Stimulated activated CD4-positive, alpha-beta T cell treated with anti-CD3 and anti-CD28 coated beads, Interleukin-1b, Interleukin-23, amount 100 ng/mL, for 24 hours (primary cell): Measurements from ENCODE around the gene ARIH2.

Source experiments
- DNase-seq, 4 experiments: peaks; one replicate each; pipeline ENCODE4 v3.0.0-alpha.2; 2020; ENCODE audit warnings: low read depth in 4 of 4, low spot score in 1 of 4

ARIH2 gene

DNA sequence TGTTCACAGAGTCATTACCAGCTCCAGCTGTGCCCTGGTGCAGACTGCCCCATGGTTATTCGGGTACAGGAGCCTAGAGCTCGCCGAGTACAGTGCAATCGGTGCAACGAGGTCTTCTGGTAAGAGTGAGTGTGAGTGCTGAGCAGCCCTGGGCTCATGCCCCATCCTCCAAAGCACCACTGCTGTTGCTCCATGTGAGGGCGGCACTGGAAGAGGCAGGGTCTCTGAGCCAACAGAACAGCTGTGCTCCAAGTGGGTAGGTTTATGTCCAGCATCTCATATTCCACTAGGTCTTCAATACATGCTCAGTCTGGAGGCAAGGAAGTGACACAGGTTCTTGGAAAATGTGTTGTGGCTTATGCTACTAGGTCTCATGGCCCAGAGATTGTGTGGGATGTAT, 51.9 kb downstream of the ARIH2 start:
- DNase-seq, result no peak

DNA sequence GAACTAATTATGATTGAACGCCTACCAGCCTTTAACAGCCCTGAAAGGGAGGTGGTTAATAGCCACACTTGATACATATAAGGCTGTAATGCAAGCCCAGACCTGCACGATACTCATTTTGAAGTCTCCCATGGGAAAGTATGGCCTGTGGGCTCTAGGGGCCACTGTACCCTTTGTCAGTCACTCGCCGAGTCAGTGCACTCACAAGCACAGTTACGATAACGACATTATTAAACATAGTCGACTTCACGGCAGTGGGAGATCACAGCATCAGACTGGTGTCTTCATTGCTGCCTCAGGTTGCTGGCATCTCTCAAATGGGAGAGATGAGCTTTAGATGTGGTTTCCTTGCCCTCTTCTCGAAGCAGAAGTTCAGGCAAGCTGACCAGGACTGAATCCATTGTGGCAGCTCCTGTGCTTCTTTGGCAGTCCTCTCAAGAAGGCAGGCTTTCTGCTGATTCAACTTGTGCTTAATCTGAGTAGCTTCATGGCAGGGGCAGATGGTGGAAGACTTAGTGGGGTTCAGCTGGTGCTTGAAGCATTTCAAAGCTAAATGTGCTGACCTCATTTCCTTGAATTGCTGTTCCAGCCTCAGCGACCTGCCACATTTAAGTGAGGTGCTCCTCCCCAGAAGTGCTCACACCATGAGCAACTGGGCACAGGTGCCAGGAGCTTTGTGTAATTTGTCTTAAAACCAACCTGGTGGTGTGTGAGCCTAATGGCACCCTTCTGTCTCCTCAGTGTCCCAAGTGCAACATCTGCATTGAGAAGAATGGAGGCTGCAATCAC, 55.6 kb downstream of the ARIH2 start:
- DNase-seq, result no peak

DNA sequence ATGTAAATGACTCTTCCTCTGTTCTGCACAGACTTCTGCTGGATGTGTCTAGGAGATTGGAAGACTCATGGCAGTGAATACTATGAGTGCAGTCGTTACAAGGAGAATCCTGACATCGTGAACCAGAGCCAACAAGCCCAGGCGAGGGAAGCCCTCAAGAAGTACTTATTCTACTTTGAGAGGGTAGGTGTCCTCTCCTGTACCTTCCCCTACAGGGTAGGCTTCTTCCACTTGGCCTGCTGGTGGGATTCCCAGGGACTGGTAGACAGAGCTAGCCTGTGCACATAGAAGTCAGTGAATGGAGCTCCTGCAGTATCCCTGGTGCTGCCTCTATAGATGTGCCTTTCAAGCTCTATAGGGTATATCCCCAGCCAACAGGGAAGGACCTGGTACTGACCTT, 60.8 kb downstream of the ARIH2 start:
- no peak for DNase-seq

- no peak for DNase-seq
Measured at GRCh38 chr3:48980295-48980694, 61.7 kb downstream of the ARIH2 start.

GRCh38 chr3:48982016-48982415, 63.4 kb downstream of the ARIH2 start:
- DNase-seq, result no peak

DNA sequence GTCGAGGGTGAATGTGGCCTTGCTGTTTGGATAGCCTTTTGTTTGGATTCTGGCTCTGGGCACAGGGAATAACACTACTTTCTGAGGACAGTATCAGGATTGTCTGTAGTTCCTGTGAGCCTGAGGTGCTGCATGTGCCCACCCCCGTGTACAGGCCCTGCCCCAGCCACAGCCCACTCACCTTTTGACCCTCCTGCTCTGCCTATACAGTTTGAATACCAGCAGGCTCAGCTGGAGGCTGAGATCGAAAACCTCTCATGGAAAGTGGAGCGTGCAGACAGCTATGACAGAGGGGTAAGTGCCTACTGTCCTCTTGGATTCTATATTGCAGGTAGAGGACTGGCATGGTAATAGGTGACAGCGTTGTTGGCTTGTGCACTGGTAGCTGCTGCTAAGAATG, 64.0 kb downstream of the ARIH2 start:
- DNase-seq, result no peak

DNA sequence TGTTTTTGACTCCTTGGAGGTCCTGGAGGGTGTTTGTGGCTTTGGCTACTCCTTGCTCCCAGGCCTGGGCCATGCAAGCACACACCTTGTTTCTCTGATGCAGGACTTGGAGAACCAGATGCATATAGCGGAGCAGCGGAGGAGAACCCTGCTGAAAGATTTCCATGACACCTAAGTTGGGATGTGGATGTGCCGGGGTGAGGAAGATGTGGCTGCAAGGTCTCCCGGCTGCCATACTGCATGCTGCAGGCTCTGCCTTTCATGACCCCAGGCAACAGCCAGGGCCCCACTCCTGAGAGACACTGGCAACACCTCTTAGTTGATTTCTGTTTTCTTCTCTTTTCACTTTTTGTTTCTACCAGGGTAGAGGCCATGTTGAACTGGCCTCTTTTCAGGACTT, 64.5 kb downstream of the ARIH2 start:
- no peak for DNase-seq

GRCh38 chr3:48984663-48985062, 66.0 kb downstream of the ARIH2 start:
- DNase-seq, result no peak

DNA sequence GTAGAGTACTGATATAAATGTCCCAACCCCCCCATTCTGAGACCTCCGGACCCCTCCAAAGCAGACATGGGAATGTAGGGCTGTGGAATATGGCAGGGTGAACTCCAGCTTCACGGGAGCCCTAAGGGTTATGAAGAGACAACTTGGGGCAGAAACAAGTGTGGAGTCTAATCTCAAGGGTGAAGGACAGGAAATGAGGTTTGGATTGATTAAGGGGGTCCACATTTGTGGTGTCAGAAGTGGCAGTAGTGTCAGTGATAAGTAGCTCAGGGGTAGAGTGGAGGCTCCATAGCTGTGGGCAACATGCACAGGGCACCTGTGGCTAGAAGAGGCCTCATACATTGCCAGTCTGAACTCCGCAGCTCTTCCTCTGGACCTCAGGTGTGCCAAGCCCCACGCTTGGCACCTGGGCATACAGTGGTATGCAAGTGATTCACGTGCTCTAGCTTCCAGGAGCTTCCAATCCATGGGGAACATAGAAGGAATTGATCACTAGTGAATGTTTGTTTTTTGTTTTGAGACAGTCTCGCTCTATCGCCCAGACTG, 67.3 kb downstream of the ARIH2 start:
- DNase-seq, result no peak

- no peak for DNase-seq
Measured at GRCh38 chr3:48989126-48989795, 70.6 kb downstream of the ARIH2 start.

- DNase-seq, result peak; percentile 50 to 83 (median 65)
Measured at GRCh38 chr3:48989796-48990635, 71.4 kb downstream of the ARIH2 start, which contains the start of gene P4HTM. Gene P4HTM (plus strand): TSS chr3:48990241. CDS start chr3:48990257, 16 bp downstream.

DNA sequence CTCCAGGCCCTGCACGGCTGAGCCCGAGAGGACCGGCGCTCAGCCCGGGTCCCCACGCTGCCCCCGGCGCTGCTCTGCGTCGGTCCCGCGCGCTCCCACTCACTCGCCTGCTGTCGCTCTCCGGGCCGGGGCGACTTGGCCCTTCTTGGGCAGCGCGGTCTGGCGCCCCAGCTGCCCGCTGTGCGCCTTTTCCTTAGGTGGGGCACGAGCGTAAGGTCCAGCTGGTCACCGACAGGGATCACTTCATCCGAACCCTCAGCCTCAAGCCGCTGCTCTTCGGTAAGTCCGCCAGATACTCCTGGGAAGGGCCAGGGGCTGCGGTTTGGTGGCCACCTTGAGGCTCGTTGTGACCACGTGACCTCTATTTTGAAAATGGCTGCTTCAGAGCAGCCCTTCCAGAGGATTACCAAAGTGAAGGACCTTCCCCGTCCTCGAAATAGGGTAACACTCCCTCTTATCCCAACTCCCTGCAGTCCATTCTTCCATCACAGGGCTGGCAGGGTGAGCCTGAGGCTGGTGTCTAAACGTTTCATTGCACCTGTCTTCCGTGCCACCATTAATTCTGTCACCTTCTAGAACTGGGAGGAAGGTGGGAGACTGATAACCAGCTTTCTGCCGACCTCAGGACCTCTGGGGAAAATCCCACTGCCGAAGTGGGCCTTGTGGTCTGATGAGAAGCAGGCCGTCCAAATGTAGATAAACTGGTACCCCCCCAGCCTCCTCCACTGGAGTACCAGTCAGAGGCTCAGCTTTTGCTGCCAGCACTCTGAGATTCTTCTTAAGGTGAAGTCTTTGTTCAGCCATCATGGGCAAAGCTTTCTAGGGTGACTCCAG, 72.2 kb downstream of the ARIH2 start:
- no peak for DNase-seq

DNA sequence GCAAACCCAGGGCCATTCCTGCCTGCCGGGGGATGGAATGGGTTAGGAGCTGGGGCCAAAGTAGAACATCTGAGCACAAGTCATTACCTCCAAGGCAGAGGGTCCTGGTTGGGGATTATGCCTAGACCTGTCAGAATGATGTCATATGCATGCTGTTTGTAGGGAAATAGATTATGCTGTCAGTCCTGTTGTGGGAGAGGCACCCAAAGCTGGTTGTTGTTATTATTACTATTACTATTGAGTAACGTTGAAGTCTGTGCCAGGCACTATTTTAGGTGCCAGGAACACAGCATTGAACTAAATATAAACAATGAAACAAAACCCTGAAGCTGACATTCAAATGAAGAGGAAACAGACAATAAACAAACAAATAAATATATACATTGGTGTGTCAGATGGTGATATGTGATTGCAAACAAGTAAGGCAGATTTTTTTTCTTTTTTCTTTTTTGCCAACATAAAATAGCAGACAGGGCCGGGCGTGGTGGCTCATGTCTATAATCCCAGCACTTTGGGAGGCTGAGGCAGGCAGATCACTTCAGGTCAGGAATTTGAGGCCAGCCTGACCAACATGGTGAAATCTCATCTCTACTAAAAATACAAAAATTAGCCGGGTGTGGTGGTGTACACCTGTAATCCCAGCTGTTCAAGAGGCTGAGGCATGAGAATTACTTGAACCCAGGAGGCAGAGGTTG, 73.4 kb downstream of the ARIH2 start:
- DNase-seq, result no peak

- no peak for DNase-seq
Measured at GRCh38 chr3:48993834-48994233, 75.2 kb downstream of the ARIH2 start.

DNA sequence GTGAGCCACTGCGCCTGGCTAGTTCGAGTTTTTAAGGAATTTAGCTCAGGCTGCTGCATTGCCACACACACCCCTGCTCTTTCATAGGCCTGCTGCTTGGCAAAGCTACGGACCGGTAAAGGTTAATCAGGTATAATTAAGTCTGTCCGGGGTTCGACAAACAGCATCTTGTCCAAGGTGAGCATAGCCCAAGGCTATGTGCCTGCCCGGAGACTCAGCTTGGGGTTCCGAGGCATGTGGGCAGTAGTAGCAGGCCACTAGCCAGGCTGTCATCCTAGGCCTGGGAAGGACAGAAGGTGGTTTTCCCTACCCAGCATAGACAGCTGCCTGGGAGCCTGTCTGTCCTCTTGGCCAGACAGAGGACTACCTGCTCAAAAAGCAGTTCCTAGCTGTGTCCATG, 78.0 kb downstream of the ARIH2 start:
- no peak for DNase-seq

GRCh38 chr3:48997102-48997635, 78.5 kb downstream of the ARIH2 start:
- no peak for DNase-seq

DNA sequence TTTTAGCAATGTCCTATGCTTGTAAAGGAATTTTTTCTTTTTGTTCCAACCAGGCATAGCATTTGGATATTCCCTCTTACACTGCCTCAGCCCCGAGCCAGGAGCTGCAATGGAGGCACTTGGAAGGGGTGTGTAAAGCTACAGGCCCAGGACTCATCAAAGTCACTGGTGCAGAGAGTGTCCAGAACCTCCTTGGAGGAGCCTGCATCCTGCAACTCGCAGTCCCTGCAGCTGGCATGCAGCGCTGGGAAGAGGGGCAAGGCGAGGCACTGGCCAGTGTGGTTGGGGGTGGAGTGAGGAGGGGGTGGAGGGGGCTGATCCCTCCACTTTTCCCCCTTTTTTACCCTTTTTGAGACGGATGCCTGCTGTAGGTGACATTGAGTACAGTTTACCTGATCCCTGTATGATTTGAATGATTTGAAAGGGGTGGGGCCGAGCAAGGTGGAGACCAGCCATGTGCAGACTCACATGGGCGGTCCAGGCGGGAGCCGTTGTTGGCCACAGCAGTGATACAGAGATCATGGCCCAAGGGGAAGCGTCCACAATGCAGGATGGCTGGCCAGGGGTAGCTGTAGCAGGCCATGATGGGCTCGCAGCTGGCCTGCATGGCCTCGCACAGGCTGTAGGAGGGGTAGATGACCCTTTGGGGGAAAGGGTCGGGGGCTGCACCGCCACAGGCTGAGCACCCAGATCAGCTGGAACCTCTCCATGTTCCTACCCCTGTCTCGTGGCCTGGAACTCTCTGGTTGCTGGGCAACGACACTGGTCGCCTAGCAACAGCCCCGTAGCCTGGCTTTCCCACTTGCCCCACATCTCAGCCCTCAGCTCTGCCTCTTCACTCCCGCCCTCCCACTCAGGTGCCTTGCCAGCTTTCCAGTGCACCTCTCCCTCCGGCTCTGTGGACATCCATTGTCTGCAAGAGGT, 79.3 kb downstream of the ARIH2 start:
- DNase-seq, result no peak

DNA sequence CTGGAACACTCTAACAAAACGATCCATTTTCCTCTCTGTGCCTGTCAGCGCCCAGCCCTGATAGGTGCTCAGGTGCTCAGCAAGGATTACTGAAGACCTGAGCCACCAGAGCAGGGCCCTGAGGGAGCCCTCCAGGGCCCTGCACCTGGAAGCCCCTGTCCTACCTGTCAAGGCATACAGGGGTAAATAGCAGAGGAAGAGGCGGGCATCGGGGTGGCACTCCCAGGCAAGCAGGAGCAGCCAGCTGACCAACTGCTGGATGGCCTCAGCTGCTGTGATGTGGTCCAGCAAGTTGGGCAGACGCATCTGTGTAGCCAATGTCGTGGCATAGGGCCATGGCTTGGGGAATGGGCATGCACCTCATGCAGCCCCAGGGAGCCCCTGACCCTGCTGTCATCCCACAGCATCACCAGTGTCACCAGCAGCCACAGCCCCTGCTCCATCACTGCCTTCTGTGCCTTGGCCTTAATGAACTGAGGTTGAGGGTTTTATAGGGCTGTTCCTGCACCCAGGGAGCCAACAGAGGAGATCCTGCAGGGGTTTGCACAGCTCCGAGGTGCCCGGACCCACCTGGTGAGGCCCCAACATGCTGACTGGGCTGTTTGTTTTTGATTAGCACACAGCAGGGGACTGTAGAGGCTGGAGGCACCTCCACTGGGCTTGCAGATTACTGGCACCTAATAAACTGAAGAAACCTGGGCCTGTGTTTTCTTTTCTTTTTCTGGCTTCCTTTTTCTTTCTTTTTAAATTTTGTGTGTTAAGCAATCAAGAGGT, 80.6 kb downstream of the ARIH2 start:
- no peak for DNase-seq
